HEK293T (cell line): ENCODE measurements around the gene GUSB.
"Not testable (repeated sequence)": the region's sequence is repeated elsewhere in the genome, so short reads cannot be mapped to it uniquely, and the experiment has no call there.

Experiments
- CTCF ChIA-PET: fragments of 350-600 bp; formaldehyde crosslinking; extraction: SDS; loops from one replicate; lab custom pipeline; 2021; ENCODE audit warnings: antibody characterized with exemption, inconsistent platforms; lab: Yijun Ruan, JAX
- POLR2A ChIA-PET: fragments of 350-600 bp; formaldehyde crosslinking; extraction: SDS; loops from one replicate; lab custom pipeline; 2020; ENCODE audit warnings: antibody characterized with exemption, inconsistent platforms; lab: Yijun Ruan, JAX
- DNase-seq: peaks from one replicate; pipeline ENCODE4 v3.0.0; 2012; ENCODE audit warnings: mixed read lengths; ENCODE audit errors: extremely low spot score
- ARNT ChIP-seq: fragments of 450-650 bp; IDR thresholded peaks from 2 replicates; pipeline ENCODE4 v1.6.1; 2017; ENCODE audit warnings: mild to moderate bottlenecking
- BHLHE40 ChIP-seq: fragments of 450-650 bp; IDR thresholded peaks from 2 replicates; pipeline ENCODE4 v1.6.1; 2016; ENCODE audit warnings: mild to moderate bottlenecking, moderate library complexity, borderline replicate concordance
- CTBP1 ChIP-seq: fragments of 450-650 bp; IDR thresholded peaks from 2 replicates; pipeline ENCODE4 v1.6.1; 2016; ENCODE audit warnings: borderline replicate concordance
- ELF4 ChIP-seq: fragments of 450-650 bp; IDR thresholded peaks from 2 replicates; pipeline ENCODE4 v1.6.1; 2017; ENCODE audit warnings: antibody characterized with exemption
- FOXA1 ChIP-seq: fragments of 450-650 bp; IDR thresholded peaks from 2 replicates; pipeline ENCODE4 v1.6.1; 2016; ENCODE audit warnings: mild to moderate bottlenecking
- FOXK2 ChIP-seq: fragments of 450-650 bp; IDR thresholded peaks from 2 replicates; pipeline ENCODE4 v1.6.1; 2016; ENCODE audit warnings: mild to moderate bottlenecking
- FOXM1 ChIP-seq: fragments of 450-650 bp; IDR thresholded peaks from 2 replicates; pipeline ENCODE4 v1.6.1; 2017; ENCODE audit warnings: mild to moderate bottlenecking, borderline replicate concordance
- HDGF ChIP-seq: fragments of 450-650 bp; IDR thresholded peaks from 2 replicates; pipeline ENCODE4 v1.6.1; 2017; ENCODE audit warnings: antibody characterized with exemption, borderline replicate concordance
- L3MBTL2 ChIP-seq: fragments of 450-650 bp; conservative IDR thresholded peaks from 2 replicates; pipeline ENCODE4 v1.6.1; 2016; ENCODE audit warnings: mild to moderate bottlenecking
- LEF1 ChIP-seq: fragments of 450-650 bp; IDR thresholded peaks from 2 replicates; pipeline ENCODE4 v1.6.1; 2017; ENCODE audit warnings: mild to moderate bottlenecking, borderline replicate concordance
- NFRKB ChIP-seq: fragments of 450-650 bp; IDR thresholded peaks from 2 replicates; pipeline ENCODE4 v1.6.1; 2016; ENCODE audit warnings: mild to moderate bottlenecking, moderate library complexity
- PKNOX1 ChIP-seq: fragments of 450-650 bp; IDR thresholded peaks from 2 replicates; pipeline ENCODE4 v1.6.1; 2016
- SP1 ChIP-seq: fragments of 450-650 bp; IDR thresholded peaks from 2 replicates; pipeline ENCODE4 v1.6.1; 2017
- SUZ12 ChIP-seq: fragments of 450-650 bp; IDR thresholded peaks from 2 replicates; pipeline ENCODE4 v1.6.1; 2016; ENCODE audit warnings: mild to moderate bottlenecking
- TARDBP ChIP-seq: fragments of 450-650 bp; IDR thresholded peaks from 2 replicates; pipeline ENCODE4 v1.6.1; 2016
- ZNF384 ChIP-seq: fragments of 450-650 bp; IDR thresholded peaks from 2 replicates; pipeline ENCODE4 v1.6.1; 2016

The GUSB gene

GRCh38 chr7:65989694-65990080 is 7.7 kb upstream of the GUSB start:
- TF ChIP-seq L3MBTL2: no peak
- TF ChIP-seq FOXK2: no peak
- TF ChIP-seq BHLHE40: no peak
- TF ChIP-seq ELF4: no peak
- POLR2A ChIA-PET: no interaction called here
- CTCF ChIA-PET: no interaction called here
- DNase-seq: no peak

GRCh38 chr7:65988503-65988902 is 6.5 kb upstream of the GUSB start:
- POLR2A ChIA-PET, DNase-seq, CTCF ChIA-PET: not testable (repeated sequence)

GRCh38 chr7:65988084-65988483 is 6.1 kb upstream of the GUSB start:
- CTCF ChIA-PET: no interaction called here
- no peak for TF ChIP-seq FOXK2
- TF ChIP-seq PKNOX1: no peak
- no peak for TF ChIP-seq ZNF384
- TF ChIP-seq FOXA1: no peak
- no peak for TF ChIP-seq BHLHE40
- no peak for TF ChIP-seq L3MBTL2
- TF ChIP-seq SP1: no peak
- TF ChIP-seq HDGF: no peak
- TF ChIP-seq ELF4: no peak
- no peak for TF ChIP-seq LEF1
- no peak for TF ChIP-seq CTBP1
- no peak for TF ChIP-seq ARNT
- no peak for TF ChIP-seq TARDBP
- TF ChIP-seq NFRKB: no peak
- no peak for DNase-seq
- POLR2A ChIA-PET: no interaction called here

GRCh38 chr7:65983965-65984658 is 2.1 kb upstream of the GUSB start:
- no peak for DNase-seq
- ChIA-PET POLR2A (no interaction called here), CTCF (no interaction called here)
- TF ChIP-seq PKNOX1 (no peak), L3MBTL2 (no peak), TARDBP (no peak), LEF1 (no peak), FOXK2 (no peak), FOXA1 (no peak), SUZ12 (no peak), ELF4 (no peak), FOXM1 (no peak)

GRCh38 chr7:65980478-65981250 is 1.3 kb downstream of the GUSB start:
- TF ChIP-seq HDGF: no peak
- no peak for TF ChIP-seq CTBP1
- TF ChIP-seq FOXA1: no peak
- TF ChIP-seq PKNOX1: no peak
- TF ChIP-seq ARNT: no peak
- TF ChIP-seq BHLHE40: no peak
- no peak for TF ChIP-seq FOXM1
- TF ChIP-seq LEF1: no peak
- TF ChIP-seq L3MBTL2: no peak
- no peak for TF ChIP-seq FOXK2
- TF ChIP-seq SUZ12: no peak
- TF ChIP-seq ELF4: no peak
- TF ChIP-seq ZNF384: no peak
- TF ChIP-seq NFRKB: no peak
- no peak for TF ChIP-seq TARDBP
- TF ChIP-seq SP1: no peak
- CTCF ChIA-PET: interaction anchor here (0.6 kb wide), 1 partner anchor 49 kb away, joined by 3 read pairs; no protein-coding TSS in a partner anchor
- POLR2A ChIA-PET: no interaction called here
- DNase-seq: no peak

- CTCF ChIA-PET: no interaction called here
- no peak for DNase-seq
- POLR2A ChIA-PET: no interaction called here
- TF ChIP-seq PKNOX1: no peak
These were observed 2.2 kb downstream of the GUSB start for GRCh38 chr7:65979583-65980477.
